GM21737 (cell line): ENCODE results near the gene GNPNAT1.

Experiments used
- ATAC-seq: cut with Tn5 transposase; IDR thresholded peaks from one replicate; pipeline ENCODE4 v1.9.1; 2021; ENCODE audit warnings: mild to moderate bottlenecking, moderate library complexity; ENCODE audit not compliant: unreplicated experiment

The GNPNAT1 gene

GRCh38 chr14:52791223-52792096 lies at the start of gene GNPNAT1:
Gene GNPNAT1, minus strand, starts transcription at chr14:52791607. Its CDS starts 6,957 bp downstream, at chr14:52784650.
- peak; percentile 94 for ATAC-seq

GRCh38 chr14:52840877-52841276 lies 49.5 kb upstream of the GNPNAT1 start:
- ATAC-seq: no peak

- ATAC-seq: no peak
These were observed 46.0 kb upstream of the GNPNAT1 start for GRCh38 chr14:52837451-52837850.

DNA sequence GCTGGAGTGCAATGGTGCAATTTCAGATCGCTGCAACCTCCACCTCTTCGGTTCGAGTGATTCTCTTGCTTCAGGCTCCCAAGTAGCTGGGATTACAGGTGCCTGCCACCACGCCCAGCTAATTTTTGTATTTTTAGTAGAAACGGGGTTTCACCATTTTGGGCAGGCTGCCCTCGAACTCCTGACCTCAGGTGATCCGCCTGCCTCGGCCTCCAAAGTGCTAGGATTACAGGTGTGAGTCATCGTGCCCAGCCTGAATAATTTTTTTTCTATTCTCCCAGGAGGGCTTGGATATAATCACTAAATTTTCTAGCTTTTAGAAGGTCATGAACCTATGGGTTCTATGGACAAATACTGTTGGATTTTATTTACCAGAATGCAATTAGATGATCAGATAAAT lies 44.7 kb upstream of the GNPNAT1 start:
- ATAC-seq: no peak

DNA sequence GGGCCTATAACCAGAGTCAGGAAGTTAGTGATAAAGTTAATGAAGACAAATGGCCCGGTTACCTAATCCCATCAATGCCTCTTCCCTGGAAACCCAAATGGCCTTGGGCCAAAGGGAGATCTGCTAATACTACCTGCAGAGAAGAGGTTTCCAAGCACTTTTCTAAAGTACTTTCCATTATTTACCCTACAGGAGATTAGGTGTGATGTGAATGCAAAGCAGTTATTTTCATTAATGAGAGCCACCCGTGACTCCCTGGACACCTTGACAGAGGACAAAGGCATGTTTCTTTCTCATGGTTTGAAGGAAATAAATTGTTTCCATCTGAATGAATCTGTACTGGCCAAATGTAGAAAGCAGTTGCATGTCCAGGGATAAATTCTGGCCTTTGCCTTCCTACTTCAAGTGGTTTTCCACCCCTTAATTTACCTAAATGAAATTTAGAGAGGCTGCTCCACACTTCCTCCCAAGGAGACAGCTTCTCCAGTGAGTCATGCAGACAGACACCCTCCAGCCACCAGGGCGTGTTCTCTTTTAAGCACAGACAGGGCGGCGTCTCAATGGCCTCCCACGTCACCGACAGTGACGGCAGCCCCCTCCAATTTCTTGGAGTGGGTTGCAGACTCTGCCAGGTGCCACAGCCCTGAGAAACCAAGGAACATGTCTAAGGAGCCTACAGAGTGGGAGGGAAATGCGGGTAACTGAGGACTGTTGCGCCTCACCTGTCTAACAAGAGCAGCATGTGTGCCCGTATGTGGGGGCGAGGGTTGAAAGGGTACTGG lies 43.9 kb upstream of the GNPNAT1 start:
- ATAC-seq: no peak

- no peak for ATAC-seq
These were observed 43.0 kb upstream of the GNPNAT1 start for GRCh38 chr14:52834440-52834842.

DNA sequence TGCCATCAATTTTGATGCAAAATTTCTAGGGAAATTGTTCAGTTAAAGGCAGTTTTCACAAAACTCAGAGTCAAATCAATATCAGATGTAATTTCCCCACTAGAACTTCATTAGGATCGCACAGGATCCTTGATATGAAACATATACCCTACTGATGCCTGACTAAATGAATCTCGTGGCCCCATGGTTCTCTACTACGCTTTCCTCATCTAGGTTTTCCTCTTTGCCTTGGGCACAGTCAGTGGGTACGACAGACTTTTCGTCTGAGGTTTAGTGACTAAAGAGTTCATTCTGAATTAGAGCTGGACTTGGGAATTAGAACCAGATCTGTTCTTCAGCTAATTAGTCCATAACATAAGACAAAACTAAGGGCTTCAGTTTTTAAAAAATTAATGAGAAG lies 42.5 kb upstream of the GNPNAT1 start:
- no peak for ATAC-seq

DNA sequence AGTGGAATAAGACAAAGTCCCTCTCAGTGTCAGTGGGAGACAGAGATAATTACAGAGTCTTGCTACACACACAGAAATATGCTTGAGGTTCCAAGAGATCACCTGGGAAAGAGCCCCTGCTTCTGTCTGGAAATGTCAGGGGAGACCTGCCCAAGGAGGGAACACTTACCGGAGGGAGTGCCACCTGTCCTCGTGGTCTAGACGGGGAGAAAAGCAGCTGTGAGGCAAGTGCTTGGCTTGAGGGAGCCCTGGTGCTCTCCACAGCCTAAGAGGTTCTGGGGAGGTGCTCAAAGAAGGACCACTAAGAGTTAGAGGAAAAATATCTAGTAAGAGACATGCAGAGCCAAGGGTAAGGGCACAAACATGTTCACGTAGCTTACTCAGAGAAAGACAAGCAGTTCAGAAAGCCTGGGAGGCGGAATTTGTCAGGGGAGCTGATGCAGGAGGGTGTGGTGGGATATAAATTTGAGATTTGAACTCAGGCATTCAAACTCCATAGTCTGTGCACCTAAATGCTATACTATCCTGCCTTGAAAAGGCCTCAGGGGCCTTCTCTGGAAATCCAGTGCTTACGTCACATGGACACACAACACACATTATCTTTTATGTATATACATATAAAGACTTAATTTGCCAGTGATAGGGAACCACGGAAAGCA lies 38.2 kb upstream of the GNPNAT1 start:
- no peak for ATAC-seq

DNA sequence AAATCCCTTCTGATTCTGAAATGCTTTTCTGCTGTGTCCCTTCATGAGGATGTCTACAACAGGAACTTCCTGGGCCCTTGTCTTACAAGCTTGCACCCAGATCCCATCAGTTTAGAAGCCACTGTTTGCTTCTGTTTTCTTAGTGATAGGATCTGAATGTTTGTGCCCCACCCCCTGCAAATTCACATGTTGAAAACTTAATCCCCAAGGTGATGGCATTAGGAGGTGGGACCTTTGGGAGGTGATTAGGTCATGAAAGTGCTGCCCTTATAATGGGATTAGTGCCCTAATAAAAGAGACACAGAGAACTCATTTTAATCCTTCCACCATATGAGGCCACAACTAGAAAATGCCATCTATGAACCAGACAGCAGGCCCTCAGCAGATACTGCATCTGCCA lies 36.0 kb upstream of the GNPNAT1 start:
- no peak for ATAC-seq

DNA sequence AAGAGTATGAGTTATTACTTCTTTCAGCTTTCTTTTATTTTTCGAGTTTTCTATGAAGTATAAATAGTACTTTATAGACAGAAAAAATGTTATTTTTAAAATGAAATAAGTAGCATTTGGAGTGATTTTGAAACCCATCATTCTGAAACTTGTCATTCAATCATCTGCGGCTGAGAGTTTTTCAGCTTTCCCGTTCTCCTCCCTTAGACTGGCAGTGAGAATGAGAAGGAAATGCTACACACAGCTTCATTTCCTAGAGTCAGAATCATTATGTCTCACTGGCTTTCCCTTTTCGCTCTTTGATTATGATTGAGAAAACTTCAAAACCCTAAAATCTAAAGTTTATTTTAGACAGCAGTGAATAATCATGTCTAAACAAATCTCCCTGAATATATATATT lies 33.7 kb upstream of the GNPNAT1 start:
- ATAC-seq: no peak

DNA sequence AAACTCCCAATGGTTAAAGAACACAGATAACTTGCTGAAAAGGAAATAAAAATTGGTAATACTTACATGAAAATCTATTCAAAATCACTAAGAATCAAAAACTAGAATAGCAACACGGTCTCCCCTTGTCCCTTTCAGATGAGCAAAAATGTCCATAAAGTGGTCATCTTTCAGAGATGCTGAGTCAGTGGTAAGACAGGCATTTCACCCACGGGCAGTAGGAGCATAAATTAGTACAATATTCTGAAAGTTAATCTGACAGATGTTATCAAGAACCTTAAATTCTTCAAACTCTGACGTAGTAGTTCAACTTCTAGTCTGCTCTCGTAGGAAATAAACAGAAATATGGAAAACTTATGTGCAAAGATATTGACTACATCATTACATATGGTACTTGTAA lies 33.1 kb upstream of the GNPNAT1 start:
- ATAC-seq: no peak

- ATAC-seq: no peak
These were observed 30.4 kb upstream of the GNPNAT1 start for GRCh38 chr14:52821805-52822250.

- no peak for ATAC-seq
These were observed 16.7 kb upstream of the GNPNAT1 start for GRCh38 chr14:52808101-52808500.

- no peak for ATAC-seq
These were observed 14.7 kb upstream of the GNPNAT1 start for GRCh38 chr14:52806115-52806514.

- ATAC-seq: no peak
These were observed 11.2 kb upstream of the GNPNAT1 start for GRCh38 chr14:52802597-52802996.

- no peak for ATAC-seq
These were observed 9.8 kb upstream of the GNPNAT1 start for GRCh38 chr14:52801014-52801712.

DNA sequence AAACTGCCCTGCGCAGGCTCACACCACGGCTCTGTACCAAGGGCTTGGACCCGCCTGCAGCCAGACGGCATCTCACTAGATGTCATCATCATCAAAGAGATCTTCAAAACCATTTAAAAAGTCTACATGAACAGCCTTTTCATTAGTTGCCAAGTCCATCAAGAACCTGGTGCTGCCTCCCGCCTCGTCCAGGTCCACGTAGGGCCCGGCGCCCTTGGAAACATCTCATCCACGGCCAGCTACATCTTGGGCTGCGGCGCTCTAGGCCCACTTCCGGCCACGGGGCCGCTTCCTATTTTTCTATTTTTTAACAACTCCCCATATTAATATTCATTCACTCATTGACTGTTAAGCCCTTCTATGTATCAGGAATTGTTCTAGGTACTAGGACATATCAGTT lies 7.4 kb upstream of the GNPNAT1 start:
- no peak for ATAC-seq

DNA sequence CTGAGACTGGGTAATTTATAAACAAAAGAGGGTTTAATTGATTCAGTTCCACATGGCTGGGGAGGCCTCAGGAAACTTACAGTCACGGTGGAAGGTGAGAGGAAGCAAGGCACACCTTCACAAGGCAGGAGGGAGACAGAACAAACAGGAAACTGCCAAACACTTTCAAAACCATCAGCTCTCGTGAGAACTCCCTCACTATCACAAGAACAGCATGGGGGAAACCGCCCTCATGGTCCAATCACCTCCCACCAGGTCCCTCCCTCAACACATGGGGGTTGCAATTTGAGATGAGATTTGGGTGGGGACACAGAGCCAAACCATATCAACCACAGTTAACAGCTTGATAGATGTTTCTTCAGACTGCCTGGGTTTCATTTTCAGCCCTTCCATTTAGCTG lies 6.2 kb upstream of the GNPNAT1 start:
- ATAC-seq: no peak

DNA sequence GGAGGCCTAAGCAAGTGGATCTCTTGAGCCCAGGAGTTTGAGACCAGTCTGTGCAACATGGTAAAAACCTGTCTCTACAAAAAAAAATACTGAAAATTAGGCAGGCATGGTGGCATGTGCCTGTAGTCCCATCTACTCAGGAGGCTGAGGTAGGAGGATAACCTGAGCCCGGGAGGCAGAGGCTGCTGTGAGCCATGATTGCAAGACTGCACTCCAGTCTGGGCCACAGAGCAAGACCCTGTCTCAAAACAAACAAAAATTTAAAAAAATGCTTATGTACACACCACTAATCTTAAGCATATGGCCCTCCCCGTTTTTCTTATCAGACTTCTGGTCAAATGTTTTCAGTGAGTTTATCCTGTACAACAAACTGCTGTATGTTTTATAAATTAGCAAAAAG lies 1.7 kb upstream of the GNPNAT1 start:
- ATAC-seq: no peak

DNA sequence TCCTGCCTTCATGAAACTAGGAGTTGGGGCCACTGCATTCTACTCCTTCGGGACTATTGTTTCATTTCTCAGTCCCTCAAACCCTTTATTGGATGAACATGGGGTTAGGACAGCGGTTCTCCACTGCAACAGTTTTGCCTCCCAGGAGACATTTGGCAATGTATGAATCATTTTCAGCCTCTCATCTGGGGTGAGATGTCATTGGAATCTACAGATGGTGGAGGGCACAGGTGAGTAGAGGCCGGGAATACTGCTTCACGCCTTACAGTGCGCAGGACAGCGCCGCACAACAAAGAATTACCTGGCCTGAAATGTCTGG lies 649 bp upstream of the GNPNAT1 start:
- no peak for ATAC-seq

- peak; percentile 13 for ATAC-seq
These were observed 618 bp downstream of the GNPNAT1 start for GRCh38 chr14:52790756-52791222.
